IMR-90 (cell line): ENCODE data around the gene SEPTIN3.
"Not testable (repeated sequence)": the region's sequence is repeated elsewhere in the genome, so short reads cannot be mapped to it uniquely, and the experiment has no call there.

Source experiments
- CTCF ChIP-seq: conservative IDR thresholded peaks from 2 replicates; pipeline ENCODE4 v1.5.1; 2012; ENCODE audit warnings: mild to moderate bottlenecking, low read depth, low read length, improper control_type of control experiment
- FOS ChIP-seq: fragments of 150-350 bp; IDR thresholded peaks from 2 replicates; pipeline ENCODE4 v1.6.1; 2016; ENCODE audit warnings: low read depth, low read length
- RFX5 ChIP-seq: IDR thresholded peaks from 2 replicates; pipeline ENCODE4 v1.8.0; 2012; ENCODE audit warnings: low read depth, mild to moderate bottlenecking, low read length, moderate library complexity

DNA sequence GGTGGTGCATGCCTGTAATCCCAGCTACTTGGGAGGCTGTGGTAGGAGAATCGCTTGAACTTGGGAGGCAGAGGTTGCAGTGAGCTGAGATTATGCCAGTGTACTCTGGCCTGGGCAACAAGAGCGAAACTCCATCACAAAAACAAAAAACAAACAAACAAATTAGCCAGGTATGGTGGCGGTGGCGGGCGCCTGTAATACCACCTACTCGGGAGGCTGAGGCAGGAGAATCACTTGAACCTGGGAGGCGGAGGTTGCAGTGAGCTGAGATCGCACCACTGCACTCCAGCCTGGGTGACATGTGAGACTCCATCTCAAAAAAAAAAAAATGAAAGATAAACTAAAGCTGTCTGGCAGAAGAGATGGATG lies 20.3 kb upstream of the SEPTIN3 start:
- not testable (repeated sequence) for TF ChIP-seq RFX5, CTCF, FOS
